ENCODE data around the gene PIP4K2A.

- TF ChIP-seq EZH2phosphoT487 (IDR thresholded peaks at IDR 0.05; ENCODE audit: low read depth, severe bottlenecking, unreplicated experiment) (no peak), CTCF (IDR thresholded peaks at IDR 0.05; ENCODE audit: poor library complexity) (no peak), EZH2 (IDR thresholded peaks at IDR 0.05; ENCODE audit: borderline replicate concordance) (no peak)
These were observed 64.4 kb downstream of the PIP4K2A start for GRCh38 chr10:22649994-22650393.
